HCT116 (cell line): ENCODE measurements around the gene FOXP1.

Source experiments
- SRF ChIP-seq: IDR thresholded peaks from 2 replicates; pipeline ENCODE4 v1.6.1; 2012; ENCODE audit warnings: low read depth
- TCF7L2 ChIP-seq: IDR thresholded peaks from 2 replicates; pipeline ENCODE4 v1.7.0; 2011; ENCODE audit warnings: borderline replicate concordance, inconsistent platforms; ENCODE audit not compliant: insufficient read depth, insufficient read length; ENCODE audit errors: extremely low read depth
- TF ChIP-seq, protein P1 (sequence below), 3 experiments: fragments of 200-600 bp in 1 of 3; sonication (generic) in 1 of 3; IDR thresholded peaks in 2 of 3; conservative IDR thresholded peaks in 1 of 3; 2 replicates each; pipeline ENCODE4 v1.5.1; 2012 to 2017; ENCODE audit warnings: low read depth in 2 of 3, low read length in 2 of 3, antibody characterized with exemption in 1 of 3, borderline replicate concordance in 1 of 3, control low read depth in 1 of 3, mild to moderate bottlenecking in 1 of 3, mixed read lengths in 1 of 3, mixed run types in 1 of 3, moderate library complexity in 1 of 3; ENCODE audit not compliant: insufficient read depth in 1 of 3

DNA sequence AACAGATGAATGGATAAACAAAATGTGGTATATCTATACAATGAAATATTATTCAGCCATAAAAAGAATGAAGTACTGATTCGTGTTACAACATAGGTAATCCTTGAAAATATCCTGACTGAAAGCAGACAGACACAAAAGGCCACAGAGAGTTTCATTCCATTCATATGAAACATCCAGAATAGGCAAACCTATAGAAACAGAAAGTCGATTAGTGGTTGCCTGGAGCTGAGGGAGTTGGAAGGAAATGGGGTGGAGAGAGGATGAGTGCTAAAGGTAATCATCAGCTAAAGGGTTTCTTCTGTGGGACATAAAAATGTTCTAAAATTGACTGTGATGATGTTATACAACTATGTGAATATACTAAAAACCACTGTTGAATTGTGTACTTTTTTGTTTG, 22.9 kb downstream of the FOXP1 start:
- TF ChIP-seq TCF7L2 (no peak), SRF (no peak)
- TF ChIP-seq, protein P1, sequence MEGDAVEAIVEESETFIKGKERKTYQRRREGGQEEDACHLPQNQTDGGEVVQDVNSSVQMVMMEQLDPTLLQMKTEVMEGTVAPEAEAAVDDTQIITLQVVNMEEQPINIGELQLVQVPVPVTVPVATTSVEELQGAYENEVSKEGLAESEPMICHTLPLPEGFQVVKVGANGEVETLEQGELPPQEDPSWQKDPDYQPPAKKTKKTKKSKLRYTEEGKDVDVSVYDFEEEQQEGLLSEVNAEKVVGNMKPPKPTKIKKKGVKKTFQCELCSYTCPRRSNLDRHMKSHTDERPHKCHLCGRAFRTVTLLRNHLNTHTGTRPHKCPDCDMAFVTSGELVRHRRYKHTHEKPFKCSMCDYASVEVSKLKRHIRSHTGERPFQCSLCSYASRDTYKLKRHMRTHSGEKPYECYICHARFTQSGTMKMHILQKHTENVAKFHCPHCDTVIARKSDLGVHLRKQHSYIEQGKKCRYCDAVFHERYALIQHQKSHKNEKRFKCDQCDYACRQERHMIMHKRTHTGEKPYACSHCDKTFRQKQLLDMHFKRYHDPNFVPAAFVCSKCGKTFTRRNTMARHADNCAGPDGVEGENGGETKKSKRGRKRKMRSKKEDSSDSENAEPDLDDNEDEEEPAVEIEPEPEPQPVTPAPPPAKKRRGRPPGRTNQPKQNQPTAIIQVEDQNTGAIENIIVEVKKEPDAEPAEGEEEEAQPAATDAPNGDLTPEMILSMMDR (IDR thresholded peaks at IDR 0.05 in 2 of 3, conservative IDR thresholded peaks at IDR 0.05 in 1 of 3; ENCODE audit: borderline replicate concordance in 1 of 3, insufficient read depth in 1 of 3, low read depth in 2 of 3, low read length in 2 of 3), result no peak
